ENCODE measurements around the gene DNAAF5. TPM values are rescaled to one million over a fixed set of nuclear protein-coding genes. Genes with fewer than 3 reads are reported as not detected.
A peak's percentile ranks its signal among the peaks of the same experiment; 100 is the strongest.

Gene DNAAF5
- polyA plus RNA-seq, 3 donors from 2014 or later: 0.45 to 1.4 (median 1.3) TPM

DNA sequence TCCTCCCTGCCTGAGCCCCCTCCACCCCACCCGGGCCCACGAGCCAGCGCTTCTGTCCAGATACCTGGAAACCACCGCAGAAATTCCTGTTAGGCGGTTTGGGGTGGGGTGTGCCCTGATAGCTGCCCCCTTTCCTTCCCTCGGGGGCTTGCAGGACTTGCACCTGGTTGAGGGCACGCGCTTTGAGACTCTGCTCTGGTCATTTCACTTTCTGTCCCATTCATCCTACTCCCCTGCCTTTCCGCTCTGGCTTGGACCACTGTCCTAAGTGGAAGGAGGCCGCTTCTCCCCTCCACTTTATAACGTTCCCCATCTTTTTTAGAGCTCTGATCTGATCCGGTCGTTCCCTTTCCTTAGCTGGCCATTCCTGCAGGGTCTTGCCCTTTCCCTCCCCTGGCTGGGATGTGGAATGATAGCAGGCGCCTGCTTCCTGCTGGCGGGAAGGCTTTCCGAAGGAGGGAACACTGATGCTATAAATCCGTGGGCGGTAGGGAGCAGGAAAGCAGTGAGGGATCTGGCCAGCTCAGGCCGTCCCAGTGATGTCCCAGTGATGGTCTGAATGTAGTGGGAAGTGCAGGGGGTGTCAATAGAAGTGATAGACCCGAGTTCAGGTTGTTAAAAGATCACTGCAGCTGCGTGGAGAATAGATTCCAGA is 1.4 kb downstream of the DNAAF5 start:
- H3K4me3 Mint-ChIP-seq: peak overlapping the region; percentile 77 to 87 (median 84)
- peaks cover 0 to 2% (median 0%) of the 10 kb centered on the region in 3 donors for H3K27me3 Mint-ChIP-seq (ENCODE audit: low read depth in 3 of 3)
- H3K36me3 Mint-ChIP-seq: peaks cover 9 to 21% (median 19%) of the 10 kb centered on the region in 3 donors
- H3K9me3 Mint-ChIP-seq: peaks cover 0 to under 1% (median 0%) of the 10 kb centered on the region in 6 donors
- H3K4me1 Mint-ChIP-seq: peaks cover 19 to 20% of the 10 kb centered on the region in 2 donors
- peak overlapping the region in 3 of 6 donors; percentile 49 to 73 (median 58) for H3K27ac Mint-ChIP-seq
- DNase-seq: no peak

DNA sequence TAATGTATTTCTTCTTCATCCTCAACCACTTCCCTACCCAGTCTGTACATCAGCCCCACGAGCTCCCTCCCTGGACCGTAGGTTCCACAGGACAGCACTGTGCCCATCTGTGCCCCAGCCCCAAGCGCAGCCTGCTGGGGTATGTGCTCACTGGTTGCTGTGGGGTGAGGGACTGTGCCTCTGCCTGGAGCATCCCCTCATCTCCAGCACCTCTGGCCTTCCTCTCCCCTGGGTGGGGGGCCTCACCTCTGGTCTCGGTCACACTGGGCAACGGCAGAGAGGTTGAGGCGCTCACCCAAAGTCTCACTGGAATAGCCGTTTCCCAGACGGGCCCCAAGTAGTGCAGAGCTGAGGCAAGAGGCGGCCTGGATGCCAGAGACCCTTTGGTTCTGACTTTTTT is 2.1 kb downstream of the DNAAF5 start:
- no peak for DNase-seq
- Mint-ChIP-seq H3K27ac (peak overlapping the region in 2 of 6 donors; percentile 49 to 58), H3K9me3 (no peaks in the 10 kb centered on the region), H3K36me3 (peaks cover 13 to 25% (median 19%) of the 10 kb centered on the region in 3 donors), H3K4me1 (peaks cover 19 to 20% of the 10 kb centered on the region in 2 donors), H3K27me3 (ENCODE audit: low read depth in 3 of 3) (peaks cover 0 to 2% (median 0%) of the 10 kb centered on the region in 3 donors), H3K4me3 (peak overlapping the region; percentile 77 to 87 (median 84))

DNA sequence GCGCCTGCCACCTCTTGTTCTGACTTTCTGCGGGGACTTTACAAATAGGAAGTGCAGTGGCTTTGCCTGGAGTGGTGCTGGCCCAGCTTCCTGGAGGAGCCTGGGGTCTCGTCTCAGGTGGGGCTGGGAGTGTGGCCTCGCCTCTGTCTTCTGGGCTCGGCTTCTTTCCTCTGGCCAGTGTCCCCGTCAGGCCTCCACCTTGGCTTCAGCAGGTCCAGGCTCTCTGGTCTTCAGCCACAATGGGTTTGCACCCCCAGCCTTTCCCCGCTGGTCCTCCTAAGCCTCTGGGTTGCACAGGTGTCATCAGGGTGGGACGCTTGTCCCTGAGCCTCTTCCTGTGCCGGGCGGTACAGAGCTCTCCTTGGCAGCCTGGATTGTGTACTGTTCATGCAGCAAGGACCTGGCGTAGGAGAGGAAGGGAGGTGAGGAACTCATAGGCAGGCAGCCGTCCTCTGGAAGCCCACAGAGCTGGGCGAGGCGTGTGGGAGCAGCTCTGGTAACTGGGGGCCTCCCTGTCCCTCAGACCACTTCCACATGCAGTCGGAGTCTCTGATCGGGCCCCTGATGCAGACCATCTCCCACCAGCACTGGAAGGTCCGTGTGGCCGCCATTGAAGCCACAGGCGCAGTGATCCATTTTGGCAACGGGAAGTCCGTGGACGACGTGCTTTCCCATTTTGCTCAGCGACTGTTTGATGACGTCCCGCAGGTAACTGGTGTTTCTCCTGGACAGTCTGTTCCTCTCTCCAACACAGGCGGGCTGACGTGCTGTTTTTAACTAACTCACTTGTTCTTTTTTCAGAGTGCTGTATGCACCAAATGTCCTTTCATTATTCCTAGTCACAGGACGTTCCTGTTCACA is 2.9 kb downstream of the DNAAF5 start:
- H3K27me3 Mint-ChIP-seq (ENCODE audit: low read depth in 3 of 3): peaks cover 0 to under 1% (median 0%) of the 10 kb centered on the region in 3 donors
- peak overlapping the region; percentile 54 to 69 (median 64) for H3K4me3 Mint-ChIP-seq
- H3K4me1 Mint-ChIP-seq: peaks cover 19 to 20% of the 10 kb centered on the region in 2 donors
- DNase-seq: no peak
- H3K27ac Mint-ChIP-seq: peak overlapping the region in 1 of 6 donors; percentile 7
- no peaks in the 10 kb centered on the region for H3K9me3 Mint-ChIP-seq
- H3K36me3 Mint-ChIP-seq: peaks cover 10 to 25% (median 15%) of the 10 kb centered on the region in 3 donors

DNA sequence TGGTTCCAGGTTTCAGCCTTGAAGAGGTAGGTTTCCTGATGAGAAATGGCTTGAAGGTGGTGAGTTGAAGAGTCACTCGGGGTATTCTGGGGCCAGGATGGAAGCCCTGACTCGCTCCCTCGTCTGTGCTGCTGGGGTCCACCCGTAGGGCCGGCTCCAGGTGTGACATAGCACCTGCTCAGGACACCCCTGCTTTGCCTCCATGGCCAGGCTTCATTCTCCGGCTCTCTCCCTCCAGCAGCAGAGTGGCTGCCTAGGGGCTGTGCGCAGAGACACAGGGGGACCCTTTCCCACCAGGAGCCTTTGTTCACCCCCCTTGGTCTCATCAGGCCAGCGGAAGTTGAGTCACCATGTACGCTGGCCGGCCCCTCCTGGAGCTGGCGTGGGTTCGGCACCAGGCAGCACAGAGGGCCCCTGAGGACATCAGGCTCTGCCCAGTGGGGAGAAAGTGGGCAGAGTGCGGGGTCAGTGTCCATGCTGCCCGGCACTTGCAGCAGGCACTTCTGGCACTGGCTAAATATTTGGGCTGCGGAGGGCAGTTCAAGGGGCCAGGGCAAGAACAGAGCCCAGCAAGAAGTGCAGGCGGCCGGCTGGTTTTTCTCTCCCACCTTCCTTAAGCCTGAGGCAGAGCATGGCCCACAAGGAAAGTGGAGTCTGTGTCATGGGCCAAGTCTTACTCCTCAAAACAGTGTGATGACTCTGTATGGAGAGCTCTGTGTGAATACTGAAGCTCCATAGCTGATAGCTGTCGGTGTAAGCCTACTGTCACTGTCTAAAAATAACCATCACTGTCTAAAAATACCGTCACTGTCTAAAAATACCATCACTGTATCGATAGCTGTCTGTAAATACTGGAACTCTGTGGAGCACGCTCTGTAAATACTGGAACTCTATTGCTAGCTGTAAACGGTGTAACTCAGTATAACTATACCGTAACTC is 4.3 kb downstream of the DNAAF5 start:
- Mint-ChIP-seq H3K27me3 (ENCODE audit: low read depth in 3 of 3) (no peaks in the 10 kb centered on the region), H3K4me1 (peaks cover 13 to 14% of the 10 kb centered on the region in 2 donors), H3K27ac (no peak overlapping the region), H3K36me3 (peaks cover 10 to 25% (median 11%) of the 10 kb centered on the region in 3 donors), H3K9me3 (no peaks in the 10 kb centered on the region), H3K4me3 (no peak overlapping the region)
- DNase-seq: no peak

DNA sequence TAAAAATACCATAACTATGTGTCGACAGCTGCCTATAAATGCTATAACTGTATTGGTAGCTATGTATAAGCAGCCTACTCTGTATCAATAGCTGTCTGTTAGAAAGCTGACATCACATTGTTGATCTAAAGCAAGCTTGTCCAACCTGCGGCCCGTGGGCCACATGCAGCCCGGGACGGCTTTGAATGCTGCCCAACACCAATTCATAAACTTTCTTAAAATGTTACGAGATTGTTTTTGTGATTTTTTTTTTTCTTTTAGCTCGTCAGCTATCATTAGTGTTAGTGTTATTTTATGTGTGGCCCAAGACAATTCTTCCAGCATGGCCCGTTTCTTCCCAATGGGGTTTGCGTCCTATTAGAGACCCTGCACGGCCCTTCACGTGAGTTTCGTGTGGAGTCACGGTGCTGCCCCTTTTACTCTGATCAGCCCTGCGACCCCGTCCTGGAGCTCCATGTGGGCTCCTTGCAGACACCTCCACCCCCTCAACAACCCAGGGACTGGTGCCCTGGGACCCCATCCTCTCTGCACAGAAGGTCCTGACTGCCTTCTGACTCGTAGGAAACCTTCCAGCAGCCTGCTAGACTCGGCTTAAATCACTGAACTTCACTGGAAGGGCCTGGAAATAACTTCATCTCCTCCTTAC is 5.1 kb downstream of the DNAAF5 start:
- Mint-ChIP-seq H3K4me3 (no peak overlapping the region), H3K27me3 (ENCODE audit: low read depth in 3 of 3) (no peaks in the 10 kb centered on the region), H3K4me1 (peaks cover 8 to 10% of the 10 kb centered on the region in 2 donors), H3K36me3 (peaks cover 10 to 25% (median 11%) of the 10 kb centered on the region in 3 donors), H3K9me3 (no peaks in the 10 kb centered on the region), H3K27ac (no peak overlapping the region)
- no peak for DNase-seq

DNA sequence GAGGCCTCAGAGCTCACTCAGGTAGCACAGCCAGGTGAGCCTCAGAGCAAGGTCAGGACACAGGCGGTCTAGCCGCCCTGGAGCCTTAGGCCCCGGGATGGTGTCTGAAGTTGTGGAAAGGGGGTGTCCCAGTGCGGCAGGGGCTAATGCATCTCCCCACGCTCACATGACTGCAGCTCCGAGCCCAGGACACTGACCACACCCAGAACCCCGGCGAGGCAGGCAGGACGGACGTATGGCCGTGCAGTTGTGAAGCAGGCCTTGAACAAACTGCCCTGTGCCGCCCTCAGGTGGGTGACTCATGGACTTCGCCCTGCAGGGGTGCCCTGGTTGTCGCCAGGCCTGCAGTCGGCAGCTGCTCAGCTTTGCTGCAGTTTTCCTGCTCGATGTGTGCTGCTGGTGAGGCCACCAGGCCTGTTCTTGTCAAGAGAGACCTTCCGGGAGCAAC is 5.6 kb downstream of the DNAAF5 start:
- Mint-ChIP-seq H3K27ac (no peak overlapping the region), H3K4me1 (peaks cover 8 to 10% of the 10 kb centered on the region in 2 donors), H3K36me3 (peaks cover 10 to 25% (median 11%) of the 10 kb centered on the region in 3 donors), H3K9me3 (no peaks in the 10 kb centered on the region), H3K4me3 (no peak overlapping the region), H3K27me3 (ENCODE audit: low read depth in 3 of 3) (no peaks in the 10 kb centered on the region)
- DNase-seq: no peak

DNA sequence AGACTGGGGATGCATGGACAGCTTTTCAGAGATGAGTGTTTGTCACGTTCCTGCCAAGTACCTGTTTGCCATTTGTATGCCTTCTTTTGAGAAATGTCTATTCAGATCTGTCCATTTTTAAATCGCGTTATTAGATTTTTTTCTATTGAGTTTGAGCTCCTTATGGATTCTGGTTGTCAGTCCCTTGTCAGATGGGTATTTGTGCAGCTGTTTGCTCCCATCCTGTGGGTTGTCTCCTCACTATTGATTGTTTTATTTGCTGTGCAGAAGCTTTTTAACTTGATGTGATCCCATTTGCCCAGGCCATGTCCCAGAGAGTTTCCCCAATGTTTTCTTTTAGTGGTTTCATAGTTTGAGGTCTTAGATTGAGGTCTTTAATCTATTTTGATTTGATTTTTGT is 6.1 kb downstream of the DNAAF5 start:
- Mint-ChIP-seq H3K27ac (no peak overlapping the region), H3K36me3 (peaks cover 10 to 25% (median 12%) of the 10 kb centered on the region in 3 donors), H3K4me1 (peaks cover 8 to 10% of the 10 kb centered on the region in 2 donors), H3K4me3 (no peak overlapping the region), H3K27me3 (ENCODE audit: low read depth in 3 of 3) (no peaks in the 10 kb centered on the region), H3K9me3 (no peaks in the 10 kb centered on the region)
- no peak for DNase-seq

DNA sequence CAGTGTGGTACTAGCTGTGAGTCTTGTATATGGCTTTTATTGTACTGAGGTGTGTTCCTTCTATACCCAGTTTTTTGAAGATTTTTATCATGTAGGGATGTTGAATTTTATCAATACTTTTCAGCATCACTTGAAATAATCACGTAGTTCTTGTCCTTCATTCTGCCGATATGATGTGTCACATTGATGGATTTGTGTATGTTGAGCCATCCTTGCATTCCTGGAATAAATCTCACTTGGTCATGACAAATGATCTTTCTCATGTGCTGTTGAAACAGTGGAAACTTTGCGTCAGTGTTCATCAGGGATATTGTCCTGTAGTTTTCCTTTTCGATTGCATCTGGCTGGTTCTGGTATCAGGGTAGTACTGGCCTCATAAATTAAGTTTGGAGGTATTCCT is 7.7 kb downstream of the DNAAF5 start:
- peaks cover 10 to 31% (median 18%) of the 10 kb centered on the region in 3 donors for H3K36me3 Mint-ChIP-seq
- no peaks in the 10 kb centered on the region for H3K27me3 Mint-ChIP-seq (ENCODE audit: low read depth in 3 of 3)
- H3K9me3 Mint-ChIP-seq: no peaks in the 10 kb centered on the region
- no peak for DNase-seq
- H3K4me1 Mint-ChIP-seq: peaks cover 0 to 2% of the 10 kb centered on the region in 2 donors
- H3K27ac Mint-ChIP-seq: no peak overlapping the region
- H3K4me3 Mint-ChIP-seq: no peak overlapping the region

DNA sequence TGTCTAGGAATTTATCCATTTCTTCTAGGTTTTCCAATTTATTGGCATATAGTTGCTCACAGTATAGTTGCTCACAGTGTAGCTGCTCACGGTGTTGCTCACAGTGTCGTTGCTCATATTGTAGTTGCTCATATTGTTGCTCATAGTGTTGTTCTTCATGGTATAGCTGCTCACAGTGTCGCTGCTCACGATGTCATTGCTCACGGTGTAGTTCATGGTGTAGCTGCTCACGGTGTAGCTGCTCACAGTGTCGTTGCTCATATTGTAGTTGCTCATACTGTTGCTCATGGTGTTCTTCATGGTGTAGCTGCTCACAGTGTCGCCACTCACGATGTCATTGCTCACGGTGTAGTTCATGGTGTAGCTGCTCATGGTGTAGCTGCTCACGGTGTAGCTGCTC is 8.3 kb downstream of the DNAAF5 start:
- Mint-ChIP-seq H3K4me1 (peaks cover 0 to 1% of the 10 kb centered on the region in 2 donors), H3K4me3 (no peak overlapping the region), H3K9me3 (no peaks in the 10 kb centered on the region), H3K27ac (no peak overlapping the region), H3K36me3 (peaks cover 10 to 28% (median 16%) of the 10 kb centered on the region in 3 donors), H3K27me3 (ENCODE audit: low read depth in 3 of 3) (no peaks in the 10 kb centered on the region)
- no peak for DNase-seq

DNA sequence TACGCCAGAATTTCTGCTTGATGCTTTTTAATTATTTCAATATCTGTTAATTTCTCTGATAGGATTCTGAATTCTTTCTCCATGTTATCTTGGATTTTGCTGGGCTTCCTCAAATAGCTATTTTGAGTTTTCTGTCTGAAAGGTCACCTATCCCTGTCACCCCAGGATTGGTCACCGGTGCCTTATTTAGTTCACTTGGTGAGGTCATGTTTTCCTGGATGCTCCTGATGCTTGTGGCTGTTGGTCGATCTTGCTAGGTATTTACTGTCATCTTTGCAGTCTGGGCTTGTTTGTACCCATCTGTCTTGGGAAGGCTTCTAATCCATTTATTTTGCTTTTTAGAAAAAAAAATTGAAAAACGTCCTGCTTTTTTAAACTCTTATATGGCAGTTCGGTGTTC is 11.7 kb downstream of the DNAAF5 start:
- H3K4me1 Mint-ChIP-seq: no peaks in the 10 kb centered on the region
- no peak for DNase-seq
- peaks cover 5 to 19% (median 10%) of the 10 kb centered on the region in 3 donors for H3K36me3 Mint-ChIP-seq
- H3K27me3 Mint-ChIP-seq (ENCODE audit: low read depth in 3 of 3): no peaks in the 10 kb centered on the region
- H3K27ac Mint-ChIP-seq: no peak overlapping the region
- no peaks in the 10 kb centered on the region for H3K9me3 Mint-ChIP-seq
- no peak overlapping the region for H3K4me3 Mint-ChIP-seq

DNA sequence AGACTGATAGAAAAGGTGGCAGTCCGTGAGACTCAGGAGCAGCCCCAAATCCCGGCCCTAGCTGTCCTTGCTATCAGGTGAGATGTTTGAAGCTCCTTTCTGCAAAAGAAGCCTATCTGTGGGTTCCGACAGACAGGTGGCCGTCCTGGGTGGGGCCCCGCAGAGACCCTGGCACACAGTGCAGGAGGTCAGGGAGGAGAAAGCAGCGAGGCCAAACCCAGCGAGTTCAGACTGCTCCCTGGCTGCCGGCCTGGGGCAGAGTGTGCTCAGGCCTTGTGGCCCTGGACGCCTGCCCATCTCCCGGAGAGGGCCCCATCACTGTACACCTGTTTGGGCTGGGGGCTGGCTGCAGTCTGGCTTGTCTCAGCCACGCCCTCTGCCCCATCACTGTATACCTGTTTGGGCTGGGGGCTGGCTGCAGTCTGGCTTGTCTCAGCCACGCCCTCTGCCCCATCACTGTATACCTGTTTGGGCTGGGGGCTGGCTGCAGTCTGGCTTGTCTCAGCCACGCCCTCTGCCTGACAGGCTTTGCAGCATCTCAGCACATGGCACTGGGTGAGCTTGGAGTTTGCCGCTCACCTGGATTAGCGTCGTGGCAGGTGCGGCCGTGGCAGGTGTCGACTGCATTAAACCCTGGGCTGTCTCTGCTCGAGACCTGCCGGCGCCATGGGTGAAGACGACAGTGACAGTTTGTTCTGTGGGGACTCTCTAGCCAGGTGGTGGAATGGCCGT is 12.4 kb downstream of the DNAAF5 start:
- Mint-ChIP-seq H3K9me3 (no peaks in the 10 kb centered on the region), H3K27ac (no peak overlapping the region)

DNA sequence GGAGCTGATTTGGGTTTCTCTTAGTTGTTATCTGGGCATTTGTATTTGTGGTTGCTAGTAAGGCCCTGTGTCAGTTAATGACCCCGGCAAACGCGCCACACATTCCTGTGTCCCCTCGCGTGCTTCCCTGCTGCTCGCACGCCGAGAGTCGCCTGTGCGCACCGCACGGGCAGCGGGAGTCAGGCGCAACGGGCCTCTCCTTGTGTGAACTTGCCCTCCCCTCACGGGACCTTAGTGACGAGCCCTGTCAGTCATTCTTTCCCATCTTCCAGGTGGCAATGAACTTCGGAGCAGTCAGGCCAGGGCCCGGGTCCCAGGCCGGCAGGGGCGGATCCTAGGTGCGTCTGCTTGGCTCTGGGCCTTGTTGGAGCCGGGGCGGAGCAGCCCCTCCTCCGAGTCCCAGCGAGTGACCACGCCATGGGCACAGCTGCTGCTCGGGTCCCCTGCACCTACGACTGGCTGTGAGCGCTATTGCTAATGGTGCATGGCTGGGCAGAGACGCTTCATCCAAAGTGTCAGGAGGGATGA is 13.0 kb downstream of the DNAAF5 start:
- Mint-ChIP-seq H3K4me1 (no peaks in the 10 kb centered on the region), H3K36me3 (peaks cover 4 to 24% (median 10%) of the 10 kb centered on the region in 3 donors), H3K9me3 (no peaks in the 10 kb centered on the region), H3K27me3 (ENCODE audit: low read depth in 3 of 3) (no peaks in the 10 kb centered on the region), H3K4me3 (no peak overlapping the region), H3K27ac (no peak overlapping the region)
- DNase-seq: no peak

More for the DNA sequence above, 12.4 kb downstream of the DNAAF5 start:
- Mint-ChIP-seq H3K4me1 (no peaks in the 10 kb centered on the region), H3K4me3 (no peak overlapping the region), H3K36me3 (peaks cover 4 to 18% (median 10%) of the 10 kb centered on the region in 3 donors), H3K27me3 (ENCODE audit: low read depth in 3 of 3) (no peaks in the 10 kb centered on the region)
- DNase-seq: no peak
